GM18907 (cell line): ENCODE results near the gene CDKN2B-AS1.
"Not testable (repeated sequence)": the region's sequence is repeated elsewhere in the genome, so short reads cannot be mapped to it uniquely, and the experiment has no call there.

Experiments used
- ATAC-seq: cut with Tn5 transposase; IDR thresholded peaks from one replicate; pipeline ENCODE4 v1.9.1; 2021; ENCODE audit warnings: mild to moderate bottlenecking, moderate library complexity; ENCODE audit not compliant: unreplicated experiment

Gene CDKN2B-AS1

DNA sequence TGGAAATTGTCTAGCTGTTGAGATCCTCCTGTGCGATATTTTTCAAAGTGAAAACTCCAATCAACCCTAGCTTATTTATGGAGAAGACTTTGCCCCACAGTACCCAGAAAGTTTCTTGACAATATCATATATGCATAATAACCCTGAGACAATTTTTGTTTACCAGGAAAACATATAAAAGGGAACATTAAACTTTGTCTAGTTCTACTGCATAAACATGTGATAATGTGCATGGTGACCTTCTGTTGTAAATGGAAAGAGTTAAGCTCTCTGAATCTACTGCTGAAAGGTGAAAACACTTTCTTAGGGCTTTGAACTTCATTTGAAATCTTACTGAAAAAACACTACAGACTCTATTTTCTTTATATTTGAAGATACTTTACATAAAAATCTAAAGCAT is 46.8 kb downstream of the CDKN2B-AS1 start:
- no peak for ATAC-seq

DNA sequence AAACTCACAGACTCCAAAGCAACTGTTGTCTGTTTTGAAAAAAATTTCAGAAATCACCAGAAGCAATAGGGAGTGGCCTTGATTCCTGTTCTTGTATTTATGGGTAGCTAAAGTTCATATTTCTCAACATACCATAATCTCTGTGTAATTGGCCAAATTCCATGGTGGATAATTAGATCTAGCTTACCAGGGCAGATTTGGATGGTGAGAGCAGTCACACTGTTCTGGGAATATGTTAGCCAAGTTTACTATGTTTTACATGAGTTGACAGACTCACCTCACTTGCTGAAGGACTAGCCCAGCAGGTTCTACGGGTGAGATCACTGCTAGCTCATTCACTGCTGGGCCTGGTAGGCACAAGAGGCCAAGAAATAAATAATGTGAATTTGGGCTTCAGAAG is 47.2 kb downstream of the CDKN2B-AS1 start:
- no peak for ATAC-seq

DNA sequence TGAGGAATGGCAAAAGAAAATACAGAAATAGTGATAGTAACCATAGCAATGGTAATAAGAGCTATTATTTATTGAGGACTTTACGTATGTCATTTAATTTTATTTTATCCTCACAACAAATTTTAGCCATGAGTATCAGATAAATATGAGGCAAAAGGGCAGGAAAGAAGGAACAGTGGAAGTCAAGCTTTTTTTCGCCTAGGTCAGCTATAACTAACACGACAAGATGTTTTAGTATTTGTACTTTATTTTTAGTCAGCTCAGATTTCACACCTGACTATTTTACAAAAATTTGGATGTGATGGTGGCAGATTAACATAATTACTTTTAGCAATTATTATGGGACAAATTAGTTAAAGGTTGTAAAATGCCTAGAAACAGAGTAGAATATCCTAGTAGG is 49.3 kb downstream of the CDKN2B-AS1 start:
- no peak for ATAC-seq

DNA sequence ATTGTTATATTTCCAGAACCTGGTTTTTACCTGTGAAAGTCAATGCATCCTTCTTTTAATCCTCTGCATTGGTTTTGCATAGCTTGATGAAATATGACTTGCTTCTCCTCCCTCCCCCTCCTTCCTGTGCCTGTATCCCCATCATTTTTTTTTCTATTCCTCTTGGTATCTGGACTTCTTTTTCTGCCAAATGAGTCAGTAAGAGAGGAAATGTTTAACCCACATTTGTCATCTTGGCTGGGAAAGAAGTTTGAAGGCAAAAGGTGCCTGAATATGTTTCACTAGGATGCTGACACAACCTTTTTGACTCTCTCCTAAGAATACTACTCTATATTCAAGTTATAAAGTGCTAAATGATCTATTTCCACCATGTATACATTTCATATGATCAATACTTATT is 50.0 kb downstream of the CDKN2B-AS1 start:
- ATAC-seq, result no peak

DNA sequence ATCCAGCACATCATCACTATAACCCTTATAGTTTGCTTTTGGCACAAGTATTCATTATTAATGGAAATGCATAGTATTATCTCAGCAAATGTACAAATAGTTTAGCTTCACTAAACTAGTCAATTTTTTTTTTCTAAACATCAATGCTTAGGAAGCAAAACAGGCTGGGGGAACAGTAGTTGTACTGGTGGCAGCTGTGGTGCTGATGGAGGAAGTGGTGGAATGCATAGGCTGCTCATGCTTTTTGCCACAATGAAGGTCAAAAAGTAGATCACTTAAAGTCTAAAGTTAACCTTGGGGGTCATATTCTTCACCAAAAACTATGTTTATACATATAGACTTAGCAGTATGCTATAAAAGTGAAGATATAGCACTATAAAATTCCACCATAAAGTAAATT is 50.8 kb downstream of the CDKN2B-AS1 start:
- no peak for ATAC-seq

DNA sequence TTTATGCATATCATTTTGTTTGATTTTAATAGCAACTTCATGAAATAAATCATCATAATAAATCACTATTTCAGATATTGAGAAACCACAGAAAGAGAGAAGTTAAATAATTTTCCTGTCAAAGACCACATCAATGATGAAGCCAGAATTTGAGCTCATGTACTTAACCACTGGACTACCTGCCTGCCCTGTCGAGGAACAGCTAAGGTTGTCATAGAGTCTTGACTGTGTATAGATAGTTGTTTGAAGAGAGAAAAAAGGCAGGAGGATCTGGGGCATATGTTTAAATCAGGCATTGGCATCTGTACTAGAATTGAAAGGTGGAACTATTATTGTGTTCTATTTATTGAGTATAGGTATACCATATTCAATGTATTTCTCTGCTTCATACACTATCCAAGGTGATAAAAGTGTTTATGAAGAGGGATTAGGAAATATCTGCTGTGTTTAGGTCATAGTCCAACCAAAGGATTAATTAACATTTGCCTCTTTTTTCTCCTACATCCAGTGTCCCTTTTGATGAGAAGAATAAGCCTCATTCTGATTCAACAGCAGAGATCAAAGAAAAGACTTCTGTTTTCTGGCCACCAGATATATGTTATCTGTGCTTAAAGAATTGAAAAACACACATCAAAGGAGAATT is 51.8 kb downstream of the CDKN2B-AS1 start:
- no peak for ATAC-seq

DNA sequence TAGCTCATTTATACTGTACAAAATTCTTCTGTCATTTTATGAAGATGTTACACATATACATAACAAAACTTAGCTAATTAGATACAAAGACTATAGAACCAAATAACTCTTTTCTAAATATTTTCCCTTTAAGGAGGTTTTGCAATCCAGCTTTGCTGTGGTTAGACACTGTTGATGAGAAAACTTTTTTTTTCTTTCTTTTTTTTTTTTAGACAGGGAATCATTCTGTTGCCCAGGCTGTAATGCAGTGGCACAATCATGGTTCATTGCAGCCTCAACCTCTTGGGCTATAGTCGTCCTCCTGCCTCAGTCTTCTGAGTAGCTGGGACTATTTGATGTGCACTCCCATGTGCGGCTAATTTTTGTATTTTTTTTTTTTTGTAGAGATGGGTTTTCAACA is 53.0 kb downstream of the CDKN2B-AS1 start:
- ATAC-seq, result no peak

DNA sequence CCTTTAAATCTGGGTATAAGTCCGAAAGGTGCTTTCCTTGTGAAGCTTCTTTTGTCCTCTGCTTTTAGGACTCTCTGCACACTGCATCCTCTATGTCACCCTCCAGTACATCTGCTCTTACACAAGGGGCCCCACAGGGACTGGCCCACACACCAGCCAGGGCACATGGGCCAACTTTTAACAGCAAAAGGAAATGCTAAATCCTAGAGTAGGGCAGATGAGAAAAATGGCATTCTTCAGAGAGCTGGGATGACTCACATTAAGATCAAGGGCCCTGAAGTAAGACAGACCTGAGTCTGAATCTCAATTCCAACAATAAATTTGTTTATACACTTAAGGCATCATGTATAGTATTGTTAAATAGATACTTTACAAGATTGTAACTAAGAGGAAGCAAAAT is 54.8 kb downstream of the CDKN2B-AS1 start:
- no peak for ATAC-seq

DNA sequence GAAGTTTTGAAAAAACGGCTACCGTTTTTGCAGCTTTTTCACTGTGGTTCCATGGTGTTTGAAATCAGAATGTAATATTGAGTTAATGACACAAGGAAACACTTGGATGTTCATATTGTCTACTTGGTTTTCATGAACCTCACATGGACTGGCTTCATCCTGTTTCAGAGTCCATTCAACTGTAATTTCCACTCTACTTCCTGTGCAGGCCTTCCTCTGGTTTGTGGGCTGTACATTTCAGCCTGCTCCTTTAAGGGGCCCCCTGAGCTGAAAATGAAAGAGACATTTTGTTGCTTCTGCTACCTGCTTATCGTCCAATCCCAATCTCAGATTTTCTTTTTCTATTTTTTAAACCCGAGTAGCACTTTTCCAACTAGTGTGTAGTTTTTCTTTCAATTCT is 56.3 kb downstream of the CDKN2B-AS1 start:
- ATAC-seq, result peak; percentile 88

DNA sequence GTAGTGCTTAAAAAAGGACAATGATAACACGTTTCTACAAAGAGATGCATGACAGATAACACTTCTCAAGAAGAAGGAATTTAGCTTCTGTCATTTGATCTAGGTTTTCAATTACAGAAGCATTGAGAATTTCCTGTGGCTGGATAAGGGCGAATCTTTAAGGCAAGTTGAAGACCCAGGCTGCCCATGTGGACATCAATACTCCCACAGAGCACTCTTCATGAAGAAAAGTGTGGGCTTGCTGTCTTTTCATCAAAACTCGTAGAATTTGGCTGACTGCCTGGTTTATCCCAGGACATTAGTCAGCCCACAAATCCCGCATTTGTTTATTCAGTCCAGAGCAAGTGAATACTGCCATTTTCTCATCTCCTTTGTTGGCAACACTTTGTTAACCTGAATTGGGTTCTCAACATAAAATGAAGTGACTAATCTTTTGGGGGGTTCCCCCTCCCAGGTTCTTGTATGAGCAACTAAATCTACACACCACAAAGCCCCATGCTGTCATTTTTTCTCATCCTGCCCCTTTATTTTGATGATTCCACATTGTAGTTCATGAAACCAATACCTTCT is 57.9 kb downstream of the CDKN2B-AS1 start:
- peak; percentile 50 for ATAC-seq

DNA sequence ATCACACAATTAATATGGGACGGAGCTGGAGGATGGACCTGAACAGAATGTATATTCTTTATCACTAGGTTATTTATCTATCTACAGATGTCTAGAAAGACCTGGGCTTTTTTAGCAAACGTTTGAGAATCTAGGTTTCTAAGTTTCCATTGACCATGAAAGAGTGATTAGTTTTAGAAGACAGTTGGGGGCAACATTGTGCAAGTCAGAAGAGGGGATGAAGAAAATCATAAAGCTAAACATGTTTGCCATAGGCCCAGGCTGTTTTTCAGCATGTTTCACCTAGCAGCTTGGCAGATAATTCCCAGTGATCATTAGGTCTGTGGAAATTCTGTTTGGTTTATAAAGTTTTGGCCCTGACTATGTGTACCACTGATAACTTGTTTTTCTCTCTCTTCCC is 58.6 kb downstream of the CDKN2B-AS1 start:
- ATAC-seq, result no peak

DNA sequence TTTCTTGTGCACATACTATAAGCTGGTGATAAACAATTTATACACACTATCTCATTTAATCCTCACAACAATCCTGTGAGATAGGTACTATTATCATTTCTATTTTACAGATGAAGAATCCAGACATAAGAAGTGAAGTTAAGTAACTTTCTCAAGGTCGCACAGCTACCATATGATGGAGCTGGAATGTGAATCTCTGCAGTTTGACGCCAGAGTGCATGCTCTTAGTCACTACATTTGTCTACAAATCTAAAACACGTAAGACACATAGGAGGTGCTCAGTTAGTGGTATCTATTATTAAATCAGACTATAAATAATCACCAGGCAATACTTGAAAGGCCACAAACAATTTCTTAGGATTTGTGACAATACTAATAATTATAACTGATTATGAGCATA is 59.5 kb downstream of the CDKN2B-AS1 start:
- no peak for ATAC-seq

DNA sequence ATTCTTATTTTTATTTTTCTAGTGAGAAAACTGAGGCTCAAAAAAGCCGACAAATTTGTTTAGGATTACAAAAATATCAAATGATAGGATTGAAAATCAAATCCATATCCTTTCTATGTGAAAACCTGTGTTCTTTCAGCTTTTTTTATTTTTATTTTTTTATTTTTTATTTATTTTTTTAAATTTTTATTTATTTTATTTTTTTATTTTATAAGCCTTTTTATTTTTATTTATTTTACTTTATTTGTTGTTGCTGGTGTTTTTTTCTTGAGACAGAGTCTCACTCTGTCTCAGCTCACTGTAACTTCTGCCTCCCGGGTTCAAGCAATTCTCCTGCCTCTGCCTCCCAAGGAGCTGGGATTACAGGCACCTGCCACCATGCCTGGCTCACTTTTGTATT is 59.9 kb downstream of the CDKN2B-AS1 start:
- ATAC-seq, result no peak

DNA sequence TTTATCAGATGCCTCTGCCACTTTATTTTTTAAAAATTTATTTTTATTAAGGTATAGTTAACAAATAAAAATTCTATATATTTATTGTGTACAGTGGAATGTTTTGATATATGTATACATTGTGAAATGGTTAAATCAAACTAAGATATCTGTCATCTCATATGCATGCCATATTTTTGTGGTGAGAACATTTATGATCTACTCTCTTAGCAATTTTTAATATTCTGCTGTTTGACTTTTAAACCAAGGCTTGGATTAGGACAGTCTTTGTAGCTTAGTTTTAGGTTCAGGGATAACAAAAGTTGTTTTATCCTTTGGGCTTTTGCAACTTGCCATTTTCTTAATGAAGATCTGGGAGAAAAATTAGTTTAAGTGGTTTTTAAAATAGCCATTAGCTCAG is 60.5 kb downstream of the CDKN2B-AS1 start:
- ATAC-seq, result no peak

DNA sequence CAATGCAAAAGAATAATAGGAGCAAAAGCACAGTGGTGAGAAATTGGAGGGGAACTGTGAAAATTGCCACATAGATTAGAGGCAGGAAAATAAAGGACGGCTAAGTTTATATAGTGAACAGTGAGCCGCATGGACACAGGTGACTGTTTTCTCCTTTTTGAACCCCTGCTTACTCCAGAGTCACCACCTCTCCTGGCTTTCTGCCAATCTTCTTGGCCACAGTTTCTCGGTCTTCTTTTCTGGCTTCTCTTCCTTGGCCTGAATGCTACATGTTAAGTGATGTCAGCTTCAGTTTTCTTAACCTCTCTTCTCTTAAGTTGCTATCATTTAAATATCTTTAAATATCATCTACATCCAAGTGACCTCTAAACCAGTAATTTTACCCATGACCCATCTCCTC is 61.8 kb downstream of the CDKN2B-AS1 start:
- no peak for ATAC-seq

DNA sequence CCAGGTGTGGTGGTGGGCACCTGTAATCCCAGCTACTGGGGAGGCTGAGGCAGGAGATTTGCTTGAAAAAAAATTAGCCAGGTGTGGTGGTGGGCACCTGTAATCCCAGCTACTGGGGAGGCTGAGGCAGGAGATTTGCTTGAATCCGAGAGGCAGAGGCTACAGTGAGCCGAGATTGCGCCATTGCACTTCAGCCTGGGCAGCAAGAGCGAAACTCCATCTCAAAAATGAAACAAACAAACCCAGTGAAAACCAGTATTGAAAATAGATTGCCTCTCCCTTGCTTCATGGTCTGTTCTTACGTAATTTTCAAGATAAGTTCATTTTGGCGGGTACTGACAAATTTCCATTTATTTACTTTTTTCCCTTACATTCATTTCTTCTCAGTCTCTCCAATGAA is 63.4 kb downstream of the CDKN2B-AS1 start:
- not testable (repeated sequence) for ATAC-seq

DNA sequence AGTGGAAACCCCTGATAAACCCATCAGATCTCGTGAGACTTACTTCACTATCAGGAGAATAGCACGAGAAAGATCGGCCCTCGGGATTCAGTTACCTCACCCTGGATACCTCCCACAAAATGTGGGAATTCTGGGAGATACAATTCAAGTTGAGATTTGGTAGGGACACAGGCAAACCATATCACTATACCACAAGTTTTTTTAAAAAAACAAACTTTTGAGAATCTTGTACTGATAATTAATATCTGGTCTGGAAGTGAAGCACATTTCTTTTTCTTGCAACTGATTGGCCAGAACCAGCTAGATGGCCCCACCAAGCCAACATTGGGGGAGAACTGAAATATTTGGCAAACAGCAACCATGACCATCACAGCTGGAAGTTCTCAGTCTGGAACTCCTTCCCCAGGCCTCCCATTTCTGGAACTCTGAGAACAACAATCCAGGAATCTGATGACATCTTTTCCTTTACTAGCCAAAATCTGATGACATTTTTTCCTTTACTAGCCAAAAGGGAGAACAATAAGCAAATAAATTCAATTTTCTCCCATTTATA is 66.3 kb downstream of the CDKN2B-AS1 start:
- ATAC-seq, result no peak

DNA sequence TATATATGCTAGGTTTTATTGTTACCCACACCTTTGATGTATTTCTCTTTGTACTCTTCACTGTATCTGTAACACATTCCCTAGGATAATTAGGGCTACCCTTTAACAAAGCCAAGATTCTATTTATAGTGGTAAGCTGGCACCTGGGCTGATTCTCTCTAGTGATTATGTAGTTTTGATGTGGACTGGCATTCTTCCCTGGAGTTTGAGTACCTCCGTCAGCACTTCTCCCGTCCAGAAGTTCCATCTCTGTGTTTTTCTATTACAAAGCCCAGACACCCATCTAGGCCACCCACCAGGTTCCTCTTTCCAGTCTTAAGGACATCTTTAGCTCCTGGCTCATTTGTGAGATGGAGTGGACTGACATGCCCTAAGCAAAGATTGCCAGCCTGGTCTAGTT is 70.4 kb downstream of the CDKN2B-AS1 start:
- no peak for ATAC-seq

DNA sequence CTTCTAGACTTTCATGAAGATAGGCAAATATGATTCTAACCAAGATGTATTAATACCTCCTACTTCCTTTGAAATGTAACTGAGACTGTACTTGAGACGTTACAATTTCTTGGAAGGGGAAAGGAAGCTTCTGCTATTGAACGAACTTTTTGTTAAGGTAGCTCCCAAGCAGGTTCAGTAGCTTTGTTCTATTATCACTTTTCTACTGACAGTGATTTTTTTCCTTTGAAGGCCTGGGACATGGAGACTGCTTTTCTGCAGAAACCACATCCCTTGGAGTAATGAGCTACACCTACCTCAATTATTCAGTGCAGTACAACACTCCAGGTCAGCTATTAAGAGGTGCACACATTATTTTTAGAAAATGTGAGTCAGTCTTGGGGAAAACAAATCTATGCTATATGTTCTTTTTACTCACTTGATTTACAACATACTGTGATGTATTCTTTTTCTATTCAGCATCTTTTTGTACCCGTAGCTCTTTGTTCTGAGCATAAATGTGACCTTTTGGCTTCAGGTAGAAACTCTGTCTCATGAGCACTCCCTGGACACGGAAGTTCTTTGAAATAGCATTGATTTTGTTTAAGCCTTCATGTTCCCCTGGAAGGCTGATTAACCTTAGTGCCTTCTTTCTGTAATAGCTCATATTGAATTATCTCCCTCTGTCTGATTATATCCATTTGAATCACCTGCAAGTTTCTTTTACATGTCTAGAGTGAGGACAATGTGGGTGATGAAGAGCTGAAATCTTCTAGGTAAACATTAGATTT is 71.0 kb downstream of the CDKN2B-AS1 start:
- ATAC-seq, result no peak

DNA sequence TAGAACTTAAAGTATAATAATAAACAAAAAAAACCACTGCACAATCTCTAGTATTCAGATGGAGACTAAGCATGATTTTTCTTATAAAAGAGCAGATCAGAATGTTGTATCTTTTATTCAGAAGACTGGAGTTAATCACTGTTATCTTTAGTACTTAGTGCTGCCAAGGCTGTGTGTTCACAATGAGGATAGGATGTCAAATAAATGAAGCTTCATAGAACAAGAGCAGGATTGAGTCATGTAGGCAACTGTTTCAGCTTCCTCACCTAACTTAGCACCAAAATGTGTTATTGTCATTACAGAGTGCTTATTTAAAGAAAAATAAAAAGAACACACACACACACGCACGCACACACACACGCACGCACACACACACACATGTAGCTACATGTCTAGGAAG is 72.6 kb downstream of the CDKN2B-AS1 start:
- no peak for ATAC-seq

DNA sequence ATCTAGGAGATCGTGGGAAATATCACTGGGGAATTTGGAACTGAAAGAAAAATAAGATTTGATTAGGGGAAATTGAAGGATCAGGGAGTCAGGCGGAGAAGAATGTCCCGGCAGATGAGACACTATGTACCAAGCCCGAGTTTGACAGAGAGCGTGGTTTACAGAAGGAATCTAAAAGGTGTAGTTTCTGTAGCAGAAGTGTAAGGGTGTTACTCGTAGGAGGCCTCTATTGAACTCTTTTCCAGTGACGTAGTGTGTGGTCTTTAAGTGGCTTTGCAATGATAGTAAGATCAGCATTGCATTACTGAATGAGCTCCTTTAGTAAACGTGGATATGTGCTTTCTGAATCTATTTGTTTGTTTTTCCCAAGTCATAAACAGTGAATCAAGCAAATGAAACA is 73.8 kb downstream of the CDKN2B-AS1 start:
- no peak for ATAC-seq

DNA sequence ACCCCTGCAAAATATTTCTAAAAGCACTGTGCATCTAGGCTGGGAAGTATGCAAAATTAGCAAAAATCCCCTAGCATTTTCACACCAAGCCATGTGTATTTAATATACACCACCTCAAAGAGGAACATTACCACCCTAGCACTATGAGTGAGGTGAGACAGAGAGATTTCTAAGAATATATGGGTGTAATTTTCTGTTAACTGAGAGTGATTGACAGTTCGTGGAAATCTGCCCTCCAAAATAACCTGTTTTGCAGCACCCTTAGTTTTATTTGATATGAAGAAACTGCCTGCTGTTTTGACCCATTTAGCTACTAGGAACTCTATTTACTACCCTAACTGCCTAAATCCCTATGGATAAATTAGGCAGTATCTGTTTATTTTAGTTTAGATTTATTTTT is 78.8 kb downstream of the CDKN2B-AS1 start:
- ATAC-seq, result no peak
